GM12872 (cell line): ENCODE measurements around the gene P2RX1.
A peak's percentile ranks its signal among the peaks of the same experiment; 100 is the strongest.

Experiments used
- TF ChIP-seq, protein P1 (sequence below): IDR thresholded peaks from 3 replicates; pipeline ENCODE4 v1.5.1; 2011; ENCODE audit warnings: low read depth, mild to moderate bottlenecking, low read length, moderate library complexity; ENCODE audit not compliant: insufficient read depth

The P2RX1 gene

DNA sequence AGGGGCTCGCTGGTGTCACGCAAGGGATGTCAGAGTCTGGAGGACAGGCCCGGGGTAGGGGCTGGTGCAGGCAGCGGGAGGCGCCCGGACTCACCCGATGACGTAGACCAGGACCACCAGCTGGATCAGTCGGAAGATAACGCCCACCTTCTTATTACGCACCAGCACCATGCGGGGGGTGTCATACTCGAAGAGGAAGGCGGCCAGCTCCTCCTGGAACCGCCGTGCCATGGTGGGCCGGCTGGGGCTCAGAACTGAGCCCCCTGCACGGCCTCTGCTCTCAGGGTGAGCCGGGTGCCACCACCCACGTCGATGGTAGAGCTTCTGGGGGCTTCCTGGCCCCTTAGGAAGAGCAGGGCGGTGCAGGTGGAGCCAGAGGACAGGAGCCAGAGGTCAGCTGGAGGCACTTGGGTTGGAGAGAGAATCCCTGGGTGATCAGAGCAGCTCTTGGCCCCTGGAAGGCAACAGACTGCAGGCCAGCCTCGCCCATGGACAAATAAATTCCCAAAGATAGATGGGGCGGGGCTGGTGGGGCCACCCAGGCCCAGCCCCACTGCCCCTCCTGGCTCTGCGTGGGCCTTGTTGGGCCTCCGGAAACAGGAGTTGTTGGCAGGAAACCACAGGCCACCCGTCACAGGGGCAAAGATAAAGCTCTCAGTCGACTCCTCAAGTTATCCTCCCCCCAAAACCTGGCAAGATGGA lies at the start of gene P2RX1:
TSS of gene P2RX1 (minus strand) at position 471 of the 702 bp plus-strand sequence. CDS start at position 231, 240 bp downstream.
- TF ChIP-seq, protein P1, sequence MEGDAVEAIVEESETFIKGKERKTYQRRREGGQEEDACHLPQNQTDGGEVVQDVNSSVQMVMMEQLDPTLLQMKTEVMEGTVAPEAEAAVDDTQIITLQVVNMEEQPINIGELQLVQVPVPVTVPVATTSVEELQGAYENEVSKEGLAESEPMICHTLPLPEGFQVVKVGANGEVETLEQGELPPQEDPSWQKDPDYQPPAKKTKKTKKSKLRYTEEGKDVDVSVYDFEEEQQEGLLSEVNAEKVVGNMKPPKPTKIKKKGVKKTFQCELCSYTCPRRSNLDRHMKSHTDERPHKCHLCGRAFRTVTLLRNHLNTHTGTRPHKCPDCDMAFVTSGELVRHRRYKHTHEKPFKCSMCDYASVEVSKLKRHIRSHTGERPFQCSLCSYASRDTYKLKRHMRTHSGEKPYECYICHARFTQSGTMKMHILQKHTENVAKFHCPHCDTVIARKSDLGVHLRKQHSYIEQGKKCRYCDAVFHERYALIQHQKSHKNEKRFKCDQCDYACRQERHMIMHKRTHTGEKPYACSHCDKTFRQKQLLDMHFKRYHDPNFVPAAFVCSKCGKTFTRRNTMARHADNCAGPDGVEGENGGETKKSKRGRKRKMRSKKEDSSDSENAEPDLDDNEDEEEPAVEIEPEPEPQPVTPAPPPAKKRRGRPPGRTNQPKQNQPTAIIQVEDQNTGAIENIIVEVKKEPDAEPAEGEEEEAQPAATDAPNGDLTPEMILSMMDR = no peak

GRCh38 chr17:3965118-3965800 lies 49.0 kb upstream of the P2RX1 start:
- TF ChIP-seq, protein P1 = 0 out of 3 replicates have a peak, but pooled peaks have one; percentile 8

- TF ChIP-seq, protein P1 = no peak
Observed at GRCh38 chr17:3964203-3965117, 48.2 kb upstream of the P2RX1 start, which contains the start of gene ATP2A3. Gene ATP2A3, minus strand, starts transcription at chr17:3964437. Its CDS starts 146 bp downstream, at chr17:3964291.

DNA sequence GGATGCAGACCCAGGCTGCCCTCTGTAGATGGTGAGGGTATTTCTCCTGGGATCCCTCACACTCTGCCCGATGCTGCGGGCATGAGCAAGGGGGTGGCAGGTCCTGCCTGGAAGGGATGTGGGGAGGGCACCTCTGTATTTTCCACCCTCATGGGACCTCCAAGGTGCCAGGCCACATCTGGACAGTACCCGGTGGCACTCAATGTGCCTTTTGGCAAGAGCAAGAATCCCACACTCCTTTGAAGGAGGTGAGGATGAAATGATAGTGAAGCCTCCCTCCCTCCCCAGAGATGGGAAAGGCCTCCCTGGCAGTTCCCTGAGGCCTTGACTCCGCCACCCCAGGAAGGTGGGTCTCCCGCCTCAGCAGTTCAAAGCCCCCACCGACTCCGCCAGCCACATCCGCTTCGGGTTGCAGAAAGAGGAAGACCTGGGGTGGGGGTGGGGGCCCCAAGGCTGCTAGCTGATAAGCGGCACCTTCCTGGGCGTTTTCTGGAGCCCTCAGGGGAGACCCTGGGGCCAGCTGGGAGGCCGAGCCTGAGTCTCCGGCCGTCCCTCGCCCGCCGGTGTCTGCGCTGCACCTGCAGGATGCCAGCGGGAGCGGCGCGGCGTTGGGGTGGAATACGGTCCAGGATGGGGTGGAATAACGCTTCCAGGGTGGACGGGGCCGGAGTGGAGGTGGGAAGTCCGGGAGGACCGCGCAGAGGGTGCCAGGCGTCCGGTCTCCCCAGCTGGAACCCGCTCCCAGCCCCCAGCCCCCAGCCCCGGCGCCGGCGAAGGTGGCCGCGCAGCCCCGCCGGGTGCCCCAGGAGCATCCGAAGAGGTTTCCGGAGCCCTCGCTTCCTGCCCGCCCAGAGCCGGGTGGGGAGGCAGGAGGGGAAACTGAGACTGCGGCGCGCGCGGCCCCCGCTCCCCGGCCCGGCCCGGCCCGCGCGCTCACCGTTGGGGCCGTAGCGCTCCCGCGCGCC lies 47.3 kb upstream of the P2RX1 start:
- TF ChIP-seq, protein P1 = no peak

DNA sequence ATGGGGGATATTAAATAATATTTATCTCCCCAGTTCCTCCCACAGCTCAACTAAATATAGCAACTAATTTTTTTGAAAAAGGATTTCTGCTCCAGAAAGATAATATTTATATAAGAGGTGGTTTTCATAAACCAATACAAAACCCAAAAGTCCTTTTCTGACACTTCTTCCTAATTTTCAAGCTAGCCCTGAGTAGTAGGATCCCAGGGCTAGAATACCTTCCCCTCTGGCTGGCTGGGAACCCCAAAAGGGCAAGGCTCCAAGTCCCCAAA lies 46.6 kb upstream of the P2RX1 start:
- TF ChIP-seq, protein P1 = no peak

DNA sequence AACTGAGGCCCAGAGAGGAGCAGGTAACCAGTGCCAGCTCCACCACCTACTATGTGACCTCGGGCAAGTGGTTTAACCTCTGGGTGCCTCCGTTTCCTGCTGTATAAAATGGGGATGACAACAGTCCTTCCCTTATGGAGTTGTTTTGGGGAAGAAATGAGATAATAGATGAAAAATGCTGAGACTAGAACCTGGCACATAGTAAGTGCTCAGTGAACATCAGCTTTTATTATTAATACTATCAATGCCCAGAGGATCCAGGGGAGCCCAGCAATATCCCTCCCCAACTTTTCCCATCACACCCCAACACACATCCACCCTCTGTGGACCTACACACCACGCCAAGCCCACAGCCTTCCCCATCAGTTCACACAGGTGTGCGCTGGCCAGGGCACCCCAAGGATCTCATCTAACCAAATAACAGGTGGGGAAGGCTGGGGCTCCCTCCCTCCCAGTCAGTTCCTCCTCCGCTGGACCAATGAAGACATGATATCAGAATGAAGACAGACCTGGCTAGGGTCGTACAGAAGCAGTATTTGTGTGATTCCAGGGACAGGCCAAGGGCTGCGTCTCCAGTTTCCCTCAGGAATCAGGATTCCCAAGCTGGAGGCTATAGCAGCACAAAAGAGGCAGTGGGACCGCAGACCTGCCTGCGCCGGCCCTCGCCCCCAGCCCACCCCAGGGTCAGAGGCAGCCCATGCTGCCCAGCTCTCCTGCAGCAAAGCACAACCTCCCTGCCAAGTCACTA lies 46.1 kb upstream of the P2RX1 start:
- TF ChIP-seq, protein P1 = no peak
